Neutrophil (primary cell): ENCODE results near the gene MAMLD1.

Experiments
- H3K27ac ChIP-seq: fragments of 200-600 bp; sonication (generic); 2 replicates; pipeline ENCODE4 v1.5.1; 2016; ENCODE audit warnings: mild to moderate bottlenecking, moderate library complexity
- H3K27me3 ChIP-seq: fragments of 200-600 bp; sonication (generic); 2 replicates; pipeline ENCODE4 v1.6.0; 2016; ENCODE audit warnings: mild to moderate bottlenecking
- H3K36me3 ChIP-seq: fragments of 200-600 bp; sonication (generic); 2 replicates; pipeline ENCODE4 v1.5.1; 2017
- H3K4me1 ChIP-seq, 2 experiments: fragments of 200-600 bp in 1 of 2; sonication (generic) in 1 of 2; 1 replicate in 1 of 2; 2 replicates in 1 of 2; pipeline versions ENCODE4 v1.5.1 to v1.6.1; 2013 to 2016; ENCODE audit warnings: low read depth in 1 of 2, low read length in 1 of 2, mild to moderate bottlenecking in 1 of 2, moderate library complexity in 1 of 2; ENCODE audit not compliant: control insufficient read depth in 1 of 2, insufficient read depth in 1 of 2
- H3K4me3 ChIP-seq, 2 experiments: fragments of 200-600 bp in 1 of 2; sonication (generic) in 1 of 2; 1 replicate in 1 of 2; 2 replicates in 1 of 2; pipeline ENCODE4 v1.5.1; 2013 to 2016; ENCODE audit warnings: low read depth in 1 of 2, low read length in 1 of 2, mild to moderate bottlenecking in 1 of 2, moderate library complexity in 1 of 2
- H3K9me3 ChIP-seq: fragments of 200-600 bp; sonication (generic); 2 replicates; pipeline ENCODE4 v1.5.1; 2016
- CTCF ChIP-seq: fragments of 200-600 bp; sonication (generic); IDR thresholded peaks from 2 replicates; pipeline ENCODE4 v1.5.1; 2016; ENCODE audit warnings: antibody characterized with exemption

The MAMLD1 gene

DNA sequence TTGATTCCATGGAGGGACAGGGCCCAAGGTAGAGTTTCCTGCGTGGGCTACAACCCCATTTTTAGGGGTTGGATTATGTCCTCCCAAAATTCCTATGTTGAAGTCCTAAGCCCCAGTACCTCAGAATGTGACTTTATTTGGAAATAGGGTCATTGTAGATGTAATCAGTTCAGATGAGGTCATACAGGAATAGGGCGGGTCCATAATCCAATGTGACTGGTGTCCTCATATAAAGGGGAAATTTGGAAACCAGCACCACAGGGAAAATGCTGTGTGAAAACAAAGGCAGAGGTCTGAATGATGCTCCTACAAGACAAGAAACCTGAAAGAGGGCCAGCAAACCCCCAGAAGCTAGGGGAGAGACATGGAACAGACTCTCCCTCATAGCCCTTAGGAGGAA is 31.1 kb upstream of the MAMLD1 start:
- Histone ChIP-seq H3K4me1 (no peaks in the 10 kb centered on the region), H3K36me3 (no peaks in the 10 kb centered on the region), H3K4me3 (no peak overlapping the region), H3K27me3 (no peaks in the 10 kb centered on the region), H3K9me3 (no peaks in the 10 kb centered on the region), H3K27ac (no peak overlapping the region)
- TF ChIP-seq CTCF: no peak

GRCh38 chrX:150334100-150334499 is 29.0 kb upstream of the MAMLD1 start:
- Histone ChIP-seq H3K36me3 (no peaks in the 10 kb centered on the region), H3K27me3 (no peaks in the 10 kb centered on the region)
- TF ChIP-seq CTCF: no peak

GRCh38 chrX:150334981-150335380 is 28.1 kb upstream of the MAMLD1 start:
- Histone ChIP-seq H3K4me3 (no peak overlapping the region), H3K9me3 (no peaks in the 10 kb centered on the region), H3K27me3 (no peaks in the 10 kb centered on the region), H3K27ac (no peak overlapping the region), H3K36me3 (no peaks in the 10 kb centered on the region), H3K4me1 (no peaks in the 10 kb centered on the region)
- no peak for TF ChIP-seq CTCF

More at GRCh38 chrX:150334100-150334499, 29.0 kb upstream of the MAMLD1 start:
- H3K27ac ChIP-seq: no peak overlapping the region
- no peaks in the 10 kb centered on the region for H3K4me1 ChIP-seq
- no peak overlapping the region for H3K4me3 ChIP-seq
- H3K9me3 ChIP-seq: no peaks in the 10 kb centered on the region

- Histone ChIP-seq H3K36me3 (no peaks in the 10 kb centered on the region), H3K27ac (no peak overlapping the region), H3K4me1 (no peaks in the 10 kb centered on the region), H3K27me3 (no peaks in the 10 kb centered on the region), H3K4me3 (no peak overlapping the region), H3K9me3 (no peaks in the 10 kb centered on the region)
- TF ChIP-seq CTCF: no peak
Measured at GRCh38 chrX:150337026-150337425, 26.1 kb upstream of the MAMLD1 start.

- Histone ChIP-seq H3K4me1 (no peaks in the 10 kb centered on the region), H3K4me3 (no peak overlapping the region), H3K27ac (no peak overlapping the region), H3K36me3 (no peaks in the 10 kb centered on the region), H3K27me3 (no peaks in the 10 kb centered on the region), H3K9me3 (no peaks in the 10 kb centered on the region)
- TF ChIP-seq CTCF: no peak
Measured at GRCh38 chrX:150337536-150337935, 25.6 kb upstream of the MAMLD1 start.

GRCh38 chrX:150338615-150339014 is 24.5 kb upstream of the MAMLD1 start:
- no peak for TF ChIP-seq CTCF

More at GRCh38 chrX:150338615-150339014, 24.5 kb upstream of the MAMLD1 start:
- H3K36me3 ChIP-seq: no peaks in the 10 kb centered on the region
- H3K27ac ChIP-seq: no peak overlapping the region
- H3K27me3 ChIP-seq: no peaks in the 10 kb centered on the region
- H3K4me3 ChIP-seq: no peak overlapping the region
- no peaks in the 10 kb centered on the region for H3K9me3 ChIP-seq
- H3K4me1 ChIP-seq: peaks cover 0 to 2% of the 10 kb centered on the region in 2 experiments
